ENCODE data around the gene FGF1.

Gene FGF1

DNA sequence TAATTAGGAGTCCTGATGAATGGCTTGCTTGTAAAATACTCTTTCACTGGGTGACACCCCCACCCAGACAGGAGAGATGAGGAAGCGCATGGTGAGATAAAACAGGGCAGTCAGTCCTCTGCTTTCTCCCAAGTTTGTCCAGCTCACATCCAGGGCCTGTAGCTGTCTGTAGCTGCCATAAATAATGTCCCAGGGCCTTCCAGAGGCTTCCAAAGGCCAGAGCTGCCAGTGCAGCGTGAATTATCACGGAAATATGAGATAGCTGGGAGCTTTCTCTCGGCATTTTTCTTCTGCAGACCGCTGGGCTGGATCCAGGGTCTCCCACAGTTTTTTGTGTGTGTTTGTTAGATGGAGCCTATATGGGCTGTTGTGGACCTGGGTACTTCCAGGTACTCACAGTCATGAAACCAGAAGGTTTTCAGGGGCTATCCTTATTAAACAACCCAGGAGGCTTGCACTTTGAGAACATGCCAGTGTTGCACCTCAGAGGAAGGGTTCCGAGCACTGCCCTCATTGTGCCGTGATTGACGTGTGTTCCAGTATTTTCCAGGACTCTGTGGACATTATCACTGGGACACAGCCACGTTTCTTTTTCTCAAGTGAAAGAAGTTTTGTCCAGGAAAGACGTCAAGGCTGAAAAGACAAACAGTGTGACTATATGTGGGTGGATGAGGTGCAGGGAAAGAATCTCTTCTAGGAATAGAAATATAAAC, 117.5 kb downstream of the FGF1 start:
- no peak for DNase-seq

DNA sequence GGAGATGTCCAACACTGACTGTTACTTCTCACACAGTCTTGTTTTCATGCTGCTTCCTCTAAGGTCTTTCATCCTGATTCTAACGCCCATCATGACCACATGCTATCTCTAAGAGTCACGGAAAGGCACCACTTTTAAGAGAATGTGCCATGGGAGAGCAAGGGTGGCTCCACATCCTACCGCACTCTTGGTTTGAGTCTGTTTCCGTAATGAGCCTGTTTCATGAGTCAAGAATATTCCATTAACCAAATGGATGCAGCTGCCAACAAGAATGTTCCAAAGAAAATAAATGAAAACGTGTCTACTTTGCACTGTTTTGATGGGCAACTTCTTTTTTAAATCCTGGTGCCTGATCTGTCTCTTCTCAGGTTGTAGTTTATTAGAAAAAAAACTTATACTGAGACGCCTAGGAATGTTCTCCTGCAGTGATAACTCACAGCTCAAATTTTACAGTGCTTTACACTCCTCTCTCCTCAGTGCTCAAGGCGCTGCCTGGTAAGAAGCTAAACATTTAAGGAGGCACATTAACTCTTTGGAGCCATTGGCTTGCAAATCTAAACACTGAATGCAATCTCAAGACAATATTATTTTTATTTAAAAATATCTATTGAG, 124.3 kb downstream of the FGF1 start:
- DNase-seq: no peak

DNA sequence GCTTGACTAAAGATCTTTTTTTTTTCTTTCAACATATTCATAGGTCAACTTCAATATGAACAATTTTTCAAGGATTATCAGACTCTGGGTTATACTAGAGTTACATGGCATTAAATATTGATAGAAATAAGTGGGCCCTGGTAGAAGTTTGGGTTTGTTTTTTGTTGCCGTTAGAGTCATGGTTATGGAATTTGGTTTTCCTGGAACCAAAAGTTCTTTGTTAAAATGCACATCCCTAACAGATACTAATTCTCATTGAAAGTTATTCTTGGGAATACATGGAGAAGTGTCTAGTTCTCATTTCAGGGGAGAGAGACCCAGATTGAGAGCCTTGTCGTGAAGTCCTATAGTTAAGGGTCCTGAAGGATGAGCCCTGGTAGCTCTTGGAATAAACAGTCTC, 124.9 kb downstream of the FGF1 start:
- DNase-seq: no peak

DNA sequence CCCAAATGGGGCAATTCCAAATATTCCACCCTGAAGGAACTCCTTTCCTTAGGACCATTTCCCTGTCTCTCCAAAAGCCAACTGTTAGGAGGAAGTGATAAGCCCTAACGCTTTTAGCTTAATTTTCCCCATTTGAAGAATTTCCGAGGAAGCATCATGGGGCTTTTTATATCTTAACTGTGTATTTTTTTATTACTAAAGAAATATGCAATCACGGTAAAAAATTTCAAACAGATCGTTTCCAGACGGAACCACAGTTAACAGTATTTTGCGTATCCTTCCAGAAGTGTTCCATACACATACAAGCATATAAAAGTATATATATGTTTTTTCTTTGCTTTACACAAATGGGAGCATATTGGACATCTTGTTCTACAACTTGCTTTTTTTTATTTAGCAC, 133.8 kb downstream of the FGF1 start:
- DNase-seq: no peak

DNA sequence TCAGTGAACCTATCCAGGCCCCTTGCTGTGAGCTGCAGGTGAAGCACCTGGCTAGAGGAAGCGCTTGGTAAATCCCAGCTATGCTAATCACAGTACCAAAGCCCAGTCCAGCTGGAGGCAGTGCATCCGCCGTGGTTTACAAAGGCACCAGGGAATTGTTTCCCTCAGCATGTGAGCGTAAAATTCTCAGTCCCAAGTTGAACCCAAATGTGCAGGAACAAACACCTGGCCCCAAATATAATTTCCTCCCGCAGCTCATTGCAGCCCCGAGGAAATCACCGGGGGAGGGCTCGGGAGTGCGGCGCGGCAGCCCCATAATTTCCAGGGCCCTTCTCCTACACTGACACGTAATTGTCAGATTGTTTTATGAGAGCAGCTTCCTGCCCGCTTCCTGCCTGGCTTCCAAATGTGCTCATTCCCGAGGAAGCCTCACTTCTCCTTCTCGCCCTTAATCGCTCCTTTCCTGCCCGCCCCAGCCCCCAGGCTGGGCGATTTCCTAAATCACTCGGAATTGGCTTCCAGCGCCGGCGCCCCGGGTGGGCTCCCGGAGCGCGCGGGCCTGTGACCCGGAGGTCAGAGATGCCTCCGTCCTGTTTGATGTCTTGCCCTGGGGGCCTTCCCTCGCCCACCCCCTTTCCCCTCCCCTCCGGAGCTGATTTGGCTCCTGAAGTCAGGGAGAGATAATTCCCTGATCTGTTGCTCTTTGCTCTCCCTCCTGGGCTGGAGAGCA, 134.4 kb downstream of the FGF1 start:
- no peak for DNase-seq

DNA sequence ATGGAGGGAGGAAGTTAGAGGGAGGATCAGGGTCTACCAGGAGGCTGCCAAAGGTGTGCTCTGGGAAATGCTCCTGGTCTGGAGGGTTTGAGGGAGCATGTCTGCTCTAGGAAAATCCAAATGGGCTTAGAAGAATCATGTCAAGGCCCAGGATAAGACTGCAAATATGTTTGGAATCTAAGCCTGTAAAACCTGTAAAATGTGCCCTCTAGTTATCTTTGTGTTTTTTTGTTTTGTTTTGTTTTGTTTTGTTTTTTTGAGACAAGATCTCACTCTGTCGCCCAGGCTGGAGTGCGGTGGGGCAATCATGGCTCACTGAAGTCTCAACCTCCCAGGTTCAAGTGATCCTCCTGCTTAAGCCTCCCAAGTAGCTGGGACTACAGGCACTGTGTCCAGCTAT, 135.4 kb downstream of the FGF1 start:
- no peak for DNase-seq

DNA sequence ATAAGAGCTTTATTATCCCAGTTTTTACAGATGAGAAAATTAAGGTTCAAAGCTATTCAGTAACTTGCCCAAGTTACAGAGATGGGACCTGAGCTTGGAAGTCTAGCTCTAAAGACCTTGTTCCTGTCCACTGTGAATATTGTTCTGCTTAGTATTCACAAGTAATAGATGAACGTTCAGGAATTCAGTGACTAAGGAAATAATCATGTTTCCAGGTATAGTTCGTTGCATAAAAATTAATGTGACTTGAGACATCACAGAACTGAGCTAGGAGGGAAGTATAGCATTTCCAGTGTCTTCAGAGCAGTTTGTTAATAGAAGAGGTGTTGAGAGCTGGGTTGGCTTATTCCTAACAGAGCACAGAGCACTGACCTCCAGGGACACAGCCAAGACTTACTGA, 136.1 kb downstream of the FGF1 start:
- no peak for DNase-seq

DNA sequence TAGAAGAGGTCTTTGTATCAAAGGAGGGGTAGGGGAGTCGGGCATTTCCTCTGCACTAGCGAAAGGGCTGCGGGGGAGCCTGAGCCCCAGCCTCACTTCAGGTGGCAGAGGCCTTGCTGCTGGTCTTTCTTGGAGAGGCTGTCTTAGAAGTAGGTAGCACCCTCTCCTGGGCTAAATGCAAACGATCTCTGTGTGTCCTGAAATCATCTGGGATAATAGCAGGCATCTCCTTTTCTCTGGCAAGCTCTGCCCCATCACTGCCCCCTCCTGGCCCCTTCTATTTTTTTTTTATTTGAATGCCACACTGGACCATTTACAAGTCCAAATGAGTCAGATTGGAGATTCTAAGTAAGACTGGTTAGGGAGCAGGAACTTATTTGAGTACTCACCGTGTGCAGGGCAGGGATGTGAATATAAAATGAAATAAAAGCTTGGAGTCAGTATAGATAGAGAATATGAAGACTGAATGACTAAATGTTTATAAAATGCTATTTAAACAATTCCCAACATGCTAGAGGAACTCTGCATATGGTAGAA, 137.1 kb downstream of the FGF1 start:
- DNase-seq: peak; percentile 31

DNA sequence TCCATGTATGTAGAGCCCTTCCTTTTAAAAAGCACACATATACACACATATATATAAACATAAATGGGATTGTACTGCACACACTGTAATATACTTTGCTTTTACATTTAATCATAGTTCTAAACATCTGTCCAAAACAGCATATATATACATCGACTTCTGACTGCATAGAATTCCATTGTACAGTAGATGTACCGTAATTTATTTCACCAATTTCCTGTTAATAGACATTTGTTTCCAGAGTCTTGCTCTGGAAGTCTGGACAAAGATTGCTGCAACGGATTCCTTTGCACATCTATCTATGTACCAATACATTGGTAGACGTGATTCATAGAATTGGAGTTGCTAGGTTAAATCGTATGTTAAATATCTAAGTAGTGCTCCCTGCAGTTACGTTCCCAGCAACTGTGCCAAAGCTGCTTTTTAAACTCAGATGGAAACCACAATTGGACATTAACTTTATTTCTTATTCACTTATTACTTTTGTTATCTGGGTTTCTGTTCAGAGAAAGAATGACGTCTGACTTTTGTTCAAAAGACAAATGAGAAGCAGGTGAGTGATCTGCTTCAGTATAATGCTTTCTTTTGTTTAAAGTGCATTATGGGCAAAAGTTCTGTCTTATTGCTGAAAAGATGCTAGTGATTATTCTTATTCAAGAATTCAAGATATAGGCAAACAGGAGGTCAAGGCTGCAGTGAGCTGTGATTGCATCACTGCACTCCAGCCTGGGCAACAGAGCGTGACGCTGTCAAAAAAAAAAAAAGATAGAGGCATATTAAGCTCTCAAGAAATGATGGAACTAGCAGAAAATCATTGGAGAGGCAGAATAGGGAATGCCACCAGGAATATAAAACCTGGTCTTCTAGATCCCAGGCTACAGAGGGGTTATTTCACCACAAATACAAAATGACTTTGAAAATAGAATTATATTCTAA, 138.2 kb downstream of the FGF1 start:
- no peak for DNase-seq

DNA sequence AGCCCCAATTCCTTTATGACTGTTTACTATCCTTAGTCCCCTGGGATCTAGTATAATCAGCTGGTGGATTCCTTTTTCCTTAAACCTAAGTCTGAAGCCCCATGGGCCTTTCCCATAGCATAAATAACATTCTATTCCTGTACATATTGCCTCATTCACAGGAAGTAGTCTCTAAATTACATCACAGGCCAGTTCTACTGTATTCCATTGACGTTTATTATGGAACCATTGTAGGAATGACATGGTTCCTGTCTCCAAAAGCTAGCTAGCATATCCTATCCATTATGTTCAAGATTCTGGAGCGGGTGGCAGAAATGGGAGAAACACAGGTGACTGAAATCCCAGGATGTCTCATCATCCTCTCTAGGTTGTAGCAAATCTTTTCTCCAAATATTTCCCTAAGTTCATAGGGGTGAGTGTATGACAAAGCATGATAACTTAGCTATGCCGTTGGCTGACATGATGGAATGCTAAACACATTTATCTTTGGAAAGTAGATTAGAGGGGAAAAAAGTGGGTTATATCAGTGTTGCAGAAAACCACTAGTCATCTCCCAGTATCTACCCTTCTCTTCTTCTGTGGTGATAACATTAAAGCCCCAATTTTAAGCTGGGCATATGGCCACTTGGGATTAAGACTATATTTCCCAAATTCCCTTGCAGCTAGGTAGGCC, 140.1 kb downstream of the FGF1 start:
- no peak for DNase-seq

DNA sequence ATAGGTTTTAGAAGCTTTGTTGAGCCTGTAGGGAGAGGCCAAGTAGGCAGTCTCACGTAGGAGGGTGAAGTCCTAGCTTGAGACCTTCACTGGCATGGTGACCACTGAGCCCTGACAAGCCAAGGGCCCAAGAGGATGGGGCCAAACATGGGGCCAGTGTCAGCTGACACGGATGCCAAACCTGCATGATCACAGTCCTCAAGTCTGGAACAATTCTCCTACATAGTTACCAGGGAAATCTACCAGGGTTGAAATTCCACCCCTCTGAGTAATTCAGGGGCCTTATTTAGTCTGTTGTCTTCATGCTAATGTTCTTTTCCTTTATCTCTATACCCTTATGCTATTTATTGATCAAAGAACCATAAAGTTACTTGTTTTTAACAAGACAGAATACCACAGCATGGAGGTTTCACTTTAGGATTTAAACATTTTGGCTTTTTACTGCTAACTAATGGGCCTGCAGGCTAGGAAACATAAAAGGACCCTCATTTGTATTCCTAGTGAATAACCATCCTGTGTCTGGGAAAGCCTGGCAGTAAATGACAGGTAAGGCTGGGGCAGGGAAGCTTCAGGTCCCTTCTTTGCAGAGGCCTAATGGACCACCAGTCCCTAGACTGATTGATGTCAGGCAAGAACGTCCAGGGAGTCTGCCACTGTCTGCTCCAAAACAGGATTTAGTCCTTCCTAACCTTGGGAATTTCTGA, 140.8 kb downstream of the FGF1 start:
- DNase-seq: no peak

DNA sequence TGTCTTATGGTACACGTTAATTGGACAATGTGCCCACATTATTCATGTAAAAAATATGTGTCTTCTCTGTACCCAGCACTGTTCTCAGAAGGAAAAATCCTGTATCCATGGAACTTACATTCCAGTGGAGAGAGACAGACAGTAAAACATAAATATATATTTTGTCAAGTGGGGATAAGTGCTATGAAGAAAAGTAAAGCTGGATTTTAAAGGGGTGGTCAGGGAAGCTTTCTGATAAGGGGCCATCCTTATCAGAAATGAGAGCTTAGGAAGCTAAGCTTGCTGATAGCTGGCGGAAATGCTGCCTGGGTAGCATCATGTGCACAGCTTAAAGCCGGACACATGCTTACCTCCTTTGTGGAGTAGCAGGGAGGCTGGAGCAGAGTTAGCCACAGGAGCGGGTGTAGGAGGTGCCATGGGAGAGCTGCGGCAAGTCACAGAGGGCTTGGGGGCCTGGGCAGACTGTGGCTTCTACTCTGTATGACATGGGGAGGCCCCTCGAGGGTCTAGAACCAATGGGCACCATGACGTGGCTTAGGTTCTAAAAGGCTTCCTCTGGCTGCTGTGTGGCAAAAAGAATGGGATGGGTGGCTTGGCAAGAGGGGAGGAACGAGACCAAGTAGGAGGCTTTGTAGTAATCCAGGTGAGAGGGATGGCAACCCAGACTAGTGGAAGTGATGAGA, 141.7 kb downstream of the FGF1 start:
- no peak for DNase-seq

DNA sequence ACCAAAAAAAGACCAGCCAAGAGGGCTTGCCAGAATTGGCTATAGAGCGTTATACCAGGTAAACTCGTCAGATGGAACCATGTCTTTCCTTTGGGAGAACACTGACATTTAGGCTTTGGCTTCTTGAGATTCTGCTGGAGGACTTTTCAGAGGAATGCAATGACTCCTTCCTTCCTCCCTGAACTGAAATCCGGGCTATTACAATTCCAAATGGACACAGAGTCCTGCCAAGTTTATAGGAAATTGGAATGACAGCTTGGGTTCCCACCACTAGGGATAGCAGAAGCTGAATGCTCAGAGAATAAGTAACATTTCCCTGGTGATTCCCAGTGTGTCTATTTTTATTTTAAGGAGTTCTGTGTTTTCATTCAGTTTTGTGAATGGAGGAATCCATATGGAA, 143.0 kb downstream of the FGF1 start:
- no peak for DNase-seq

Data from stimulated activated CD4-positive, alpha-beta T cell treated with anti-CD3 and anti-CD28 coated beads, Interleukin-4, amount 100 ng/mL, for 24 hours (primary cell).